WI38 (cell line): Measurements from ENCODE around the gene REPIN1.

Experiments
- H3K4me3 ChIP-seq: 2 replicates; pipeline ENCODE4 v1.5.1; 2011; ENCODE audit warnings: low read depth, mild to moderate bottlenecking, control low read depth, low read length
- TF ChIP-seq, protein P1 (sequence below): IDR thresholded peaks from 2 replicates; pipeline ENCODE4 v1.5.1; 2012; ENCODE audit warnings: low read depth, mild to moderate bottlenecking, control low read depth, low read length

REPIN1 gene

DNA sequence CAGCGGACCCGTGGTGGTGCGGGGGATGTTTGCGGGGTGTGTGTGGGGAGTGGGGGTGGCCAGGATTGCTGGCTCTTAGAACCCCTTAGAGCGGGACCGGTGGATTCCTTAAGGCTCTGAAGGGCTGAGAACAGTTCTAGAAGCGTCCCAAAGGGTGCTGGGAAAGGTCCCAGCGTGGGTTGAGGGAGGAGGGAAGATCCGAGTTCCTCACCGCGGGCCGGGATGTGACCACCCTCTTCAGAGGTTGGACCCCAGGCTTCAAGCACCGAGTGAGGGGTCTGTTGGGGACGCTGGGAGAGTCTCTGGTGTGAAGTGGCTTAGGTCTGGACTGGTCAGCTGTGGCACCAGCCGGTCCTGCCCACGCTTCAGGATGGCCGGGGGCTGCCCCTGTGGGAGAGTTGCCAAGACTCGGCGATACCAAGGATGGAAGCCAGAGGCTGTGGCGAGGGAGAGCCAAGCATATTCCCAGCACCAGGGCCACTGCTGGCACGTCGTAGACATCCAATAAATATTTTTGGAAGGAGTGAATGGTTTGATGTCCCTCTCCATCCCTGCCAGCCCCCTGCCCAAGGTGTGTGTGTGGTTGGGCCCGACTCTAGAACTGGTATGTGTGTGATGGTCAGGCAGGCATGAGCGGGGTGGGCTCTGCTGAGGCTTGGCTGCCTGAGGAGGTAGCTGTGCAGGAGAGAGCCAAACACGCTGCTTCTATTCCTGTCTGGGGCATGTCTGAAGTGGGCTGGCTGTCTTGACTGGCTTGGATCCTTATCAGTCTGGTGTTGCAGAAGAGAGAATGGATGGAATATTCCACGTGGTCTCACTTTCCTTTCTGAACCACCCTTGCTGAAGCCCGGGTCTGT, 29.7 kb downstream of the REPIN1 start:
- H3K4me3 ChIP-seq = no peak overlapping the region
- TF ChIP-seq, protein P1, sequence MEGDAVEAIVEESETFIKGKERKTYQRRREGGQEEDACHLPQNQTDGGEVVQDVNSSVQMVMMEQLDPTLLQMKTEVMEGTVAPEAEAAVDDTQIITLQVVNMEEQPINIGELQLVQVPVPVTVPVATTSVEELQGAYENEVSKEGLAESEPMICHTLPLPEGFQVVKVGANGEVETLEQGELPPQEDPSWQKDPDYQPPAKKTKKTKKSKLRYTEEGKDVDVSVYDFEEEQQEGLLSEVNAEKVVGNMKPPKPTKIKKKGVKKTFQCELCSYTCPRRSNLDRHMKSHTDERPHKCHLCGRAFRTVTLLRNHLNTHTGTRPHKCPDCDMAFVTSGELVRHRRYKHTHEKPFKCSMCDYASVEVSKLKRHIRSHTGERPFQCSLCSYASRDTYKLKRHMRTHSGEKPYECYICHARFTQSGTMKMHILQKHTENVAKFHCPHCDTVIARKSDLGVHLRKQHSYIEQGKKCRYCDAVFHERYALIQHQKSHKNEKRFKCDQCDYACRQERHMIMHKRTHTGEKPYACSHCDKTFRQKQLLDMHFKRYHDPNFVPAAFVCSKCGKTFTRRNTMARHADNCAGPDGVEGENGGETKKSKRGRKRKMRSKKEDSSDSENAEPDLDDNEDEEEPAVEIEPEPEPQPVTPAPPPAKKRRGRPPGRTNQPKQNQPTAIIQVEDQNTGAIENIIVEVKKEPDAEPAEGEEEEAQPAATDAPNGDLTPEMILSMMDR = no peak

DNA sequence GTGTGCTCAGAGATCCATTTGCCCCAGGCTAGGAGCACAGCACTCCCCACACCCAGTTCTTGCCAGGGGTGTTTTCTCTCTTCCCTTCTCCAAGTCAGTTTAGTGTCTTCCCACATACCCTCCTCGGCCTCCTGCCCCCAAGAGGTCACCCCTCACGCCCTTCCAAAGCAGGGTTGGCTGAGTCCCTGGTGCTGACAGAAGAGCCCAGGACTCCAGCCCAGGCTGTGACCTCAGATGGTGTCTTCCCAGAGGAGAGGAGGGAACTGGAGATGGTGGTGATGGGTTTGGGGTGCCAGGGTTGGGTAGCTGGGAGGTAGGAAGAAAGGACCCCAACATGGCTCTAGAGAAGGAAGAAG, 30.3 kb downstream of the REPIN1 start:
- TF ChIP-seq, protein P1 = no peak
- no peak overlapping the region for H3K4me3 ChIP-seq

DNA sequence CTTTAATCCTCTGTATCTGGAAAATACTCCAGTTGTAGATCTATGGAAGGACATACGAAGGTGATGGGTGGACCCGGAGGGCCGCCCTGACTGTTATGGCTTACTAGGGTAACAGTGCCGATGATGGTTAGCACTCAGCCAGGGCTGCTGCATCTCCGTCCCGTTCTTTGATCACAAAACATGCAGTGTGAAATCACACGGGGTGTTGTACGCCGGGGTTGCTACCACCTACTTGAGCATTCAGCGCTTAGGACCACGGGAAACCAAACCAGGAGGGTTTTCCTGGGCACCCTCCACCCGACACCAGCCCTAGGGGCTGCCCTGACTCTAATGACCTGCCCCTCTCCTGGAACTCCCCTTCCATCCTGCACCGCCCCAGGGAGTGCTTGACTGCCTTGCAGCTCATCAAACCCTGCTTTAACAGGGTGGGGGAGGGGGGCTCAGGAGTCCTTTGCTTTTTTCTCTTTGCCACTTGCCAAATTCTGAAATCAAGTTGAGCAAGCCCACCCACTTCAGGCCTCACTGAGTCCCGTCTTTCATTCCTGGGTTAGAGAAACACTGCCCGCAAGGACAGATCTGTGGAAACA, 30.9 kb downstream of the REPIN1 start:
- no peak overlapping the region for H3K4me3 ChIP-seq
- TF ChIP-seq, protein P1 = no peak

DNA sequence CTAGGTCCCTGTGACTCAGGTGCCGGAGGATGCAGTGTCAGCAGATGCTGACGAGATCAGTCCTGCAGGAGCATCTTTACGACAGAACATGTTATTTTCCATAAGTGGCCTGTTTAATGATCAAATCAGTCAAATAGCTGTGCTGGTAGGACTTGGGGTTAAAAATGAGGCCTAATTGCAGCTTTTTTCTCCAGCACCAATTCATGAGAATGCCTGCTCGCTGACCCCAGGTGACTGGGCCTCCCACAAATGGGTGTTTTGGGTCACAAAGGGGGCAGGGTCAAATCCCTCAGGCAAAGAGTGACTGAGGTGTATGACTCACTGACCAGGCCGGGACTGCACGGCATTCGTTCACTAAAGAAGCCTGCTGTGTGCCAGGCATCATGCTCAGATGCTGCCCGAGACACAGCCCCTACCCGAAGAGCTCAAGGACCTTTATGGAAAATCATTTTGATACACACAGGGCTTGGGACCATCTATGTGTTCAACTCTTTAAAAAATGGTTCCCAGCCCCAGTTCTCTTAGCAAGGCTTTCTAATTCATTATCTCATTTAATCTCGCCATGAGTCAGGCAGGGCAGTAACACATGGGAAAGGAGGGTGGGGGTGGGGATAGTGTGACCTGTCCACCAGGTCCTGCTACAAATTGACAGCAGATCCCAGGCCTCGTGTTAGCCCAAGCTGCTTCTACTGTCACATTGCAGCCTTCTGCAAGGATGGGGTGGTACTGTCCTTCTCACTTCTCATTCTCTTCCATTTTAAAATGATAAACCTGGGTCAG, 31.6 kb downstream of the REPIN1 start:
- TF ChIP-seq, protein P1 = no peak
- no peak overlapping the region for H3K4me3 ChIP-seq

DNA sequence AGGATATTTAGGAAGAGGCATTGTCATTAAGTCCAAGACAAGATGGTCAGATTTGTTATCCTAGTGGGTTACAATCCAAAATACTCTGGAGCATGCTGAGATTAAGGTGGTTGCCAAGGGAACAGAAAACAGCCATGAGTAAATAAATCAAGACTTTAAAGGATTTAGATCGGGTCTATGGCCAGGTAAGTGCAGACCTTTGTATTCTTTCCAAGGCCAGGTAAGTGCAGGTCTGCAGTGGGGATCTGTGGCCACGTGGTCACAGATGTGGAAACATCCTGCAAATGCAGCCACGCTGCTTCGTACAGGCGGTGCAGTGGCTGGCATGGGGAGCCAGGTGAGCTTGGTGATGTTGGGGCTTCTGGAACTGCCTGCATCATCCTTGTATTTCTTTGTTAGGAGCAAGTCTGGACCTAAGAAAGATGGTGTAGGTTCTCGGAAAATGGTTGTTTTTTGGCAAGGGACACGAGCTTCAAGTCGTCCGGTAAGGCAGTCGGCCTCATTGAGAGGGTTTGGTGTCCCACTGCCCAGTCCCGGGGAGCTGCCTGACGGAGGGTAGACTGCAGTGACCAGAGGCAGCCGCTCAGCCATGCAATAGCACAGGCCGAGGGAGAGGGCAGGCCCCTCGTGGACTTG, 32.3 kb downstream of the REPIN1 start:
- H3K4me3 ChIP-seq = no peak overlapping the region
- TF ChIP-seq, protein P1 = no peak

DNA sequence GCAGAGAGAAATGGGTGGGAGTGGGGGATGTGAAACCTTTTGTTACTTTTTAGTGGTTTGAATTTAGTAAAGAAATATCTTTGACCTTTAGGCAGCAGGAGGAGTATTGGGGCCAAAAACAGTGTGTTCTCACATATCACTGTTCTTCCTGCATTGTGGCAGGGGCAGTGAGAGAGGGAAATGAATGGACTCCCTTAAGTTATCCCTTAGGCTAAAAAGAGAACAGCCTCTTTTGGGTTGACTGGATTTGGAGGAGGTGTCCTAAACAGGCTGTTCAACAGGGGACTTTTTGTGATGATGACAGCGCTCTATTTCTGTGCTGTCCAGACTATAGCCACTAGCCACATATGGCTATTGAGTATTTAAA, 32.8 kb downstream of the REPIN1 start:
- TF ChIP-seq, protein P1 = no peak
- H3K4me3 ChIP-seq = no peak overlapping the region
